HUES6 (cell line): ENCODE data around the gene TRIM67.

Experiments used
- H3K27ac ChIP-seq: 2 replicates; pipeline ENCODE4 v1.7.0; 2013; ENCODE audit warnings: low read depth, mild to moderate bottlenecking, low read length, inconsistent platforms
- H3K27me3 ChIP-seq: 2 replicates; pipeline ENCODE4 v1.6.1; 2013; ENCODE audit warnings: low read length; ENCODE audit not compliant: control insufficient read depth, insufficient read depth
- H3K36me3 ChIP-seq: 2 replicates; pipeline ENCODE4 v1.6.1; 2013; ENCODE audit warnings: low read length; ENCODE audit not compliant: control insufficient read depth, insufficient read depth
- H3K4me1 ChIP-seq: 2 replicates; pipeline ENCODE4 v1.6.1; 2013; ENCODE audit warnings: low read length; ENCODE audit not compliant: control insufficient read depth, insufficient read depth
- H3K4me3 ChIP-seq: 2 replicates; pipeline ENCODE4 v1.5.1; 2013; ENCODE audit warnings: low read depth, low read length
- H3K9ac ChIP-seq: one replicate; pipeline ENCODE4 v1.6.1; 2013; ENCODE audit warnings: mild to moderate bottlenecking, low read length
- H3K9me3 ChIP-seq: 2 replicates; pipeline ENCODE4 v1.6.1; 2013; ENCODE audit warnings: low read depth, low read length; ENCODE audit not compliant: control insufficient read depth, insufficient read depth

TRIM67 gene

GRCh38 chr1:231194843-231195516 is 33.1 kb downstream of the TRIM67 start:
- Histone ChIP-seq H3K27ac (no peak overlapping the region), H3K9me3 (no peaks in the 10 kb centered on the region), H3K4me1 (no peaks in the 10 kb centered on the region; the same call in 1 of the 2 replicates), H3K9ac (no peak overlapping the region), H3K36me3 (no peaks in the 10 kb centered on the region), H3K27me3 (peaks cover 75% of the 10 kb centered on the region), H3K4me3 (no peak overlapping the region)

GRCh38 chr1:231196307-231196706 is 34.4 kb downstream of the TRIM67 start:
- Histone ChIP-seq H3K4me1 (no peaks in the 10 kb centered on the region; the same call in 1 of the 2 replicates), H3K27ac (no peak overlapping the region), H3K4me3 (no peak overlapping the region), H3K9ac (no peak overlapping the region), H3K27me3 (peaks cover 80% of the 10 kb centered on the region), H3K9me3 (no peaks in the 10 kb centered on the region), H3K36me3 (no peaks in the 10 kb centered on the region)

- H3K9me3 ChIP-seq = no peaks in the 10 kb centered on the region
- no peaks in the 10 kb centered on the region for H3K36me3 ChIP-seq
- no peak overlapping the region for H3K9ac ChIP-seq
- H3K4me1 ChIP-seq = no peaks in the 10 kb centered on the region; the same call in 1 of the 2 replicates
- no peak overlapping the region for H3K27ac ChIP-seq
- peaks cover 83% of the 10 kb centered on the region for H3K27me3 ChIP-seq
- H3K4me3 ChIP-seq = no peak overlapping the region
Observed at GRCh38 chr1:231196728-231197127, 34.9 kb downstream of the TRIM67 start.

- no peak overlapping the region for H3K4me3 ChIP-seq
- H3K27me3 ChIP-seq = peaks cover 85% of the 10 kb centered on the region
- no peaks in the 10 kb centered on the region for H3K4me1 ChIP-seq
- H3K9me3 ChIP-seq = no peaks in the 10 kb centered on the region
- no peak overlapping the region for H3K27ac ChIP-seq
- H3K36me3 ChIP-seq = no peaks in the 10 kb centered on the region
- H3K9ac ChIP-seq = no peak overlapping the region
Observed at GRCh38 chr1:231199868-231200267, 38.0 kb downstream of the TRIM67 start.

- H3K27me3 ChIP-seq = peaks cover 85% of the 10 kb centered on the region
- no peaks in the 10 kb centered on the region for H3K4me1 ChIP-seq
- H3K9ac ChIP-seq = no peak overlapping the region
- no peaks in the 10 kb centered on the region for H3K9me3 ChIP-seq
- H3K36me3 ChIP-seq = no peaks in the 10 kb centered on the region
- H3K4me3 ChIP-seq = no peak overlapping the region
- no peak overlapping the region for H3K27ac ChIP-seq
Observed at GRCh38 chr1:231200388-231201031, 38.7 kb downstream of the TRIM67 start.

- Histone ChIP-seq H3K27ac (no peak overlapping the region), H3K27me3 (peaks cover 92% of the 10 kb centered on the region), H3K9me3 (no peaks in the 10 kb centered on the region), H3K4me1 (no peaks in the 10 kb centered on the region), H3K36me3 (no peaks in the 10 kb centered on the region), H3K9ac (no peak overlapping the region), H3K4me3 (no peak overlapping the region)
Observed at GRCh38 chr1:231201375-231201978, 39.6 kb downstream of the TRIM67 start.

- no peak overlapping the region for H3K9ac ChIP-seq
- H3K36me3 ChIP-seq = no peaks in the 10 kb centered on the region
- H3K27me3 ChIP-seq = peaks cover 92% of the 10 kb centered on the region
- H3K4me3 ChIP-seq = no peak overlapping the region
- no peak overlapping the region for H3K27ac ChIP-seq
- H3K9me3 ChIP-seq = no peaks in the 10 kb centered on the region
- H3K4me1 ChIP-seq = no peaks in the 10 kb centered on the region
Observed at GRCh38 chr1:231201979-231202633, 40.2 kb downstream of the TRIM67 start.

GRCh38 chr1:231203259-231204057 is 41.6 kb downstream of the TRIM67 start:
- H3K9ac ChIP-seq = no peak overlapping the region
- no peak overlapping the region for H3K4me3 ChIP-seq
- no peaks in the 10 kb centered on the region for H3K9me3 ChIP-seq
- no peak overlapping the region for H3K27ac ChIP-seq
- H3K36me3 ChIP-seq = no peaks in the 10 kb centered on the region
- no peaks in the 10 kb centered on the region for H3K4me1 ChIP-seq
- peaks cover 93% of the 10 kb centered on the region for H3K27me3 ChIP-seq

- Histone ChIP-seq H3K27ac (no peak overlapping the region), H3K9ac (no peak overlapping the region), H3K9me3 (no peaks in the 10 kb centered on the region), H3K4me1 (peaks cover 2% of the 10 kb centered on the region; the same call in 1 of the 2 replicates), H3K4me3 (no peak overlapping the region), H3K27me3 (peaks cover 92% of the 10 kb centered on the region), H3K36me3 (no peaks in the 10 kb centered on the region)
Observed at GRCh38 chr1:231206856-231207255, 45.0 kb downstream of the TRIM67 start.

GRCh38 chr1:231207437-231207836 is 45.6 kb downstream of the TRIM67 start:
- no peak overlapping the region for H3K27ac ChIP-seq
- no peaks in the 10 kb centered on the region for H3K36me3 ChIP-seq
- H3K27me3 ChIP-seq = peaks cover 92% of the 10 kb centered on the region
- peaks cover 4% of the 10 kb centered on the region for H3K4me1 ChIP-seq
- H3K9me3 ChIP-seq = no peaks in the 10 kb centered on the region
- no peak overlapping the region for H3K9ac ChIP-seq
- no peak overlapping the region for H3K4me3 ChIP-seq
